Peyer's patch (tissue), 4 donors: Measurements from ENCODE around the gene TUBA1A. TPM values are rescaled to one million over a fixed set of nuclear protein-coding genes. Genes with fewer than 3 reads are reported as not detected.

Source experiments
- DNase-seq, 3 donors: peaks; one replicate each; pipeline ENCODE4 v3.0.0-alpha.2; 2017 to 2019
- H3K27ac ChIP-seq, 4 donors: fragments of 200-600 bp; sonication (generic); one replicate each; pipeline ENCODE4 v1.5.1; 2016 to 2019
- H3K27me3 ChIP-seq, 2 donors: fragments of 200-600 bp; sonication (generic); one replicate each; pipeline ENCODE4 v1.5.1; 2019
- H3K36me3 ChIP-seq, 3 donors: fragments of 200-600 bp; sonication (generic); one replicate each; pipeline ENCODE4 v1.5.1; 2016 to 2019
- H3K4me1 ChIP-seq, 4 donors: fragments of 200-600 bp; sonication (generic); one replicate each; pipeline ENCODE4 v1.5.1; 2016 to 2019
- H3K4me3 ChIP-seq, 4 donors: fragments of 200-600 bp; sonication (generic); 1 replicate in 3 of 4; 2 replicates in 1 of 4; pipeline ENCODE4 v1.5.1; 2016 to 2019; ENCODE audit warnings: mild to moderate bottlenecking in 1 of 4
- H3K9me3 ChIP-seq, 4 donors: fragments of 200-600 bp; sonication (generic); one replicate each; pipeline ENCODE4 v1.5.1; 2016 to 2019; ENCODE audit warnings: mild to moderate bottlenecking in 1 of 4
- POLR2A ChIP-seq, 2 donors: fragments of 450-650 bp; IDR thresholded peaks; one replicate each; pipeline ENCODE4 v1.5.1; 2017; ENCODE audit warnings: antibody characterized with exemption in 2 of 2, mild to moderate bottlenecking in 2 of 2, moderate library complexity in 2 of 2
- total RNA-seq, 4 donors: library from RNA; depleted of rRNA; stranded (reverse); fragments of >200 nt; gene quantifications; one replicate each; pipeline ENCODE4 v1.1.0, GENCODE V29; 2016
- TF ChIP-seq, protein P1 (sequence below), 6 experiments: fragments of 450-650 bp in 4 of 6; fragments of 200-600 bp in 2 of 6; sonication (generic) in 1 of 6; IDR thresholded peaks; one replicate each; pipeline ENCODE4 v1.5.1; 2017 to 2019; ENCODE audit warnings: antibody characterized with exemption in 6 of 6, mild to moderate bottlenecking in 3 of 6, moderate library complexity in 1 of 6

The TUBA1A gene
- total RNA-seq, 4 donors from 2014 or later, result 16.5 to 50.3 (median 37.0) TPM

DNA sequence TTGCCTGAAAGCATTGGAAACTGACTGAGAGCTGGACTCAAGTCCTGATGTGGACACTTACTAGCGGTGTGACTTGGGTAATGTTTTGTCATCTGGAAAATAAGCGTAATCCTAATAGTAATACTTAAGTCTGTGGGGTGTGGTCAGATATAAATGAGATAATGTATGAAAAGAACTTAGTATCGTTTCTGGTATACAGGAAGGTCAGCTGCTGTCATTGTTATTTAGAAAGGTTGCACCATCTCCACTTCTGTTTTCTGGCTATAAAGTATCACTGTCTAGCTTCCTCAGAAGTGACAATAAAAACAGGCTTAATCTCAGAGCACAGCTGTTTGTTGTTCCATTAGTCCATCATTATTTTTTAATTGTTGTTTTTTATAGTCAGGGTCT is 41.9 kb upstream of the TUBA1A start:
- Histone ChIP-seq H3K9me3 (no peaks in the 10 kb centered on the region), H3K27ac (no peak overlapping the region), H3K27me3 (no peaks in the 10 kb centered on the region), H3K4me3 (no peak overlapping the region), H3K4me1 (peaks cover 0 to 22% (median 3%) of the 10 kb centered on the region in 4 donors), H3K36me3 (no peaks in the 10 kb centered on the region)
- no peak for TF ChIP-seq POLR2A (IDR thresholded peaks at IDR 0.05)
- no peak for DNase-seq

DNA sequence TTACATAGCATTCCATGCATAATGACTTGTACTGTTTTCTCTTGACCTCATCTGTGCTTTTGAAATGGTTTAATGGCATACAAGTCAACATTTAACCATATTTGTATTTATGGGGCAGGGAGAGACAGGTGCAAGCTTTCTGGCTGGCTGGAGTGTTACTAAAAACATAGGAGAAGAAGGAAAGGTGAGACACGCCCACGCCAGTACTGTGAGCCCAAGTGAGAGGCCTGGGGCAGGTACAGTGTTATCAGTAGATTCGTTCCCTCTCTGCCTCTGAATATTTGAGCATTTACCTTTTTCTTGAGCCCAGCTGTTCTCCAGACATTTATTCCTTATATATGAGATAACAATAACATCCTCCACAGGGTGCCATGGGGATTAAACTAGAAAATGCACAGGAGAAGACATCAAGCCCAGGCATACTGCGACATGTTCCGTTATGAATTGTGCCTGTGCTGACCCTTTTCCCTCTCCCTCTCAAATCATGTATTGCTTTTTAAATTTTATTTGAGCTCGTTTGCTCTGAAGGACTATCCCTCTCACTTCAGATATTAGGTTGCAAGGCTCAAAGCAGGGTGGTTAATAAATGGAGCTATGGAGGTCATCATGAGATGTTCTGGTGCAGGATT is 41.4 kb upstream of the TUBA1A start:
- Histone ChIP-seq H3K27me3 (no peaks in the 10 kb centered on the region), H3K4me3 (no peak overlapping the region), H3K9me3 (no peaks in the 10 kb centered on the region), H3K27ac (no peak overlapping the region), H3K36me3 (no peaks in the 10 kb centered on the region), H3K4me1 (peaks cover 0 to 22% (median 3%) of the 10 kb centered on the region in 4 donors)
- no peak for TF ChIP-seq POLR2A (IDR thresholded peaks at IDR 0.05)
- TF ChIP-seq, protein P1, sequence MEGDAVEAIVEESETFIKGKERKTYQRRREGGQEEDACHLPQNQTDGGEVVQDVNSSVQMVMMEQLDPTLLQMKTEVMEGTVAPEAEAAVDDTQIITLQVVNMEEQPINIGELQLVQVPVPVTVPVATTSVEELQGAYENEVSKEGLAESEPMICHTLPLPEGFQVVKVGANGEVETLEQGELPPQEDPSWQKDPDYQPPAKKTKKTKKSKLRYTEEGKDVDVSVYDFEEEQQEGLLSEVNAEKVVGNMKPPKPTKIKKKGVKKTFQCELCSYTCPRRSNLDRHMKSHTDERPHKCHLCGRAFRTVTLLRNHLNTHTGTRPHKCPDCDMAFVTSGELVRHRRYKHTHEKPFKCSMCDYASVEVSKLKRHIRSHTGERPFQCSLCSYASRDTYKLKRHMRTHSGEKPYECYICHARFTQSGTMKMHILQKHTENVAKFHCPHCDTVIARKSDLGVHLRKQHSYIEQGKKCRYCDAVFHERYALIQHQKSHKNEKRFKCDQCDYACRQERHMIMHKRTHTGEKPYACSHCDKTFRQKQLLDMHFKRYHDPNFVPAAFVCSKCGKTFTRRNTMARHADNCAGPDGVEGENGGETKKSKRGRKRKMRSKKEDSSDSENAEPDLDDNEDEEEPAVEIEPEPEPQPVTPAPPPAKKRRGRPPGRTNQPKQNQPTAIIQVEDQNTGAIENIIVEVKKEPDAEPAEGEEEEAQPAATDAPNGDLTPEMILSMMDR (IDR thresholded peaks at IDR 0.05), result no peak
- DNase-seq, result no peak

DNA sequence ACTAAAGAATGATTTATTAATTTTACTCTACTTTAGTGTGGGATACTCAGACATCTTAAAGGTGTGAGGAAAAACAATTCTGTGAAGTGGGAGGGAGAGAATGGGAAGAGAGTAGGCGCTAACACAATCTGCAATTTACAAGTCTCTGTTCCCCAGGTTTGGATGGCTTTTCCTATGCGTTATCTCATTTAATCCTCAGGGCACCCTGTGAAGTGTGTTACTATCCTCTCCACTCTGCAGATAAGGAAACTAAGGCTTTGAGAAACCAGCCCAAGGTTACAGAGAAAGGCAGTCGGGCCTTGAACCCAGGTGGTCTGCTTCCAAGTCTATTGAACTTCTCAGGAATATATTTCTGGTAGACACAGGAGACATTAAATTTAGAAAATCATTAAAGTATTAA is 39.8 kb upstream of the TUBA1A start:
- no peak for TF ChIP-seq POLR2A (IDR thresholded peaks at IDR 0.05)
- no peaks in the 10 kb centered on the region for H3K27me3 ChIP-seq
- no peak for DNase-seq

DNA sequence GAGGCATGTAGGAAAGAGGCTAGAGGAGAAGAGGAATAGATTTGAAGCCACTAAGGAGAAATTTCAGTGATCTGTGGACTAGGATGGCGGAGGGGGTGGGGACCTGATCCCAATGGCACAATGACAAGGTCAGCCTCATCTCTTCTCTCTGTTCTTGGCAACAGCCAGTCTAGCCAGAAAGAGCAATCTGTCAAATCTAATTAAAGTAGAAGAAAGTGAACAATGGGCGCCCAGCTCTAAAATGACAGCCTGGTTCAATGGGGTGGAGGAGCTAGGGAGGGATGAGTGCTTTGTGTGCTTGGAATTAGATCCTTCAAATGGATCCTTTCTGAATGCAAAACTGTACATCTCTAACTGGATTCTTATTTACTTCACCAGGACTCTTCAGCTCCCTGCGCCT is 38.8 kb upstream of the TUBA1A start:
- H3K36me3 ChIP-seq, result no peaks in the 10 kb centered on the region
- TF ChIP-seq, protein P1 (IDR thresholded peaks at IDR 0.05), result no peak
- TF ChIP-seq POLR2A (IDR thresholded peaks at IDR 0.05), result no peak
- peaks cover 0 to 10% (median 0%) of the 10 kb centered on the region in 4 donors for H3K4me1 ChIP-seq
- no peak for DNase-seq
- H3K27ac ChIP-seq, result no peak overlapping the region
- H3K27me3 ChIP-seq, result no peaks in the 10 kb centered on the region
- H3K4me3 ChIP-seq, result no peak overlapping the region
- H3K9me3 ChIP-seq, result no peaks in the 10 kb centered on the region

More for the DNA sequence above, 39.8 kb upstream of the TUBA1A start:
- Histone ChIP-seq H3K36me3 (no peaks in the 10 kb centered on the region), H3K27ac (no peak overlapping the region), H3K9me3 (no peaks in the 10 kb centered on the region), H3K4me3 (no peak overlapping the region), H3K4me1 (peaks cover 0 to 18% (median 0%) of the 10 kb centered on the region in 4 donors)

DNA sequence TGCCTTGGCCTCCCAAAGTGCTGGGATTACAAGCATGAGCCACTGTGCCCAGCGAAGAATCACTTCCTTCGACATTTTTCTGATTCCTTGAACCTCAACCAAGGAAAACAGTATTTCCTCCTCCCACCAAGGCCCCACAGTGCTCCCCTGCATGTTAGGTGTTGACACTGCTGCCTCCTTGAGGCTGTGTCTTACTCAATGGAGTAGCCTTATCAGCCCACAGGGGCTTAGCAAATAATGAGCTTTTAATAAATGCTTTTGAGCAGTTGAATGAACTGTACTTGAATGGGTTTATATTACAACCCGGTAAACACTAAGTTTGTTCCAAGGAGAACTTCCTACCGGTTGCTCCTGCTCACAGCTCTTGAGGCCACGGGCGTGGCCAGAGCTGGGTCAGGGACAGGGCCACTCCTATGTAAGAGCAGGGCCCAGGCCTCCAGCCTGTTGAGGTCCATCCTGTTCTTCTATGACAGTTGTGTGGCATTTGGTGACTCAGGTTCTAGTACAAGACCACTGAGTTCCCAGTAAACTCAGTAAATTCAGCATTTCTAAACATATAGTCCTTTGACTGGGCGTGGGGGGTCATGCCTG is 36.8 kb upstream of the TUBA1A start:
- Histone ChIP-seq H3K4me1 (no peaks in the 10 kb centered on the region), H3K36me3 (no peaks in the 10 kb centered on the region), H3K9me3 (no peaks in the 10 kb centered on the region), H3K27ac (no peak overlapping the region), H3K4me3 (no peak overlapping the region), H3K27me3 (no peaks in the 10 kb centered on the region)
- DNase-seq, result peak in 1 of 3 donors; percentile 34
- TF ChIP-seq, protein P1 (IDR thresholded peaks at IDR 0.05), result peak in 3 of 6 experiments; percentile 3 to 11 (median 4)
- no peak for TF ChIP-seq POLR2A (IDR thresholded peaks at IDR 0.05)

DNA sequence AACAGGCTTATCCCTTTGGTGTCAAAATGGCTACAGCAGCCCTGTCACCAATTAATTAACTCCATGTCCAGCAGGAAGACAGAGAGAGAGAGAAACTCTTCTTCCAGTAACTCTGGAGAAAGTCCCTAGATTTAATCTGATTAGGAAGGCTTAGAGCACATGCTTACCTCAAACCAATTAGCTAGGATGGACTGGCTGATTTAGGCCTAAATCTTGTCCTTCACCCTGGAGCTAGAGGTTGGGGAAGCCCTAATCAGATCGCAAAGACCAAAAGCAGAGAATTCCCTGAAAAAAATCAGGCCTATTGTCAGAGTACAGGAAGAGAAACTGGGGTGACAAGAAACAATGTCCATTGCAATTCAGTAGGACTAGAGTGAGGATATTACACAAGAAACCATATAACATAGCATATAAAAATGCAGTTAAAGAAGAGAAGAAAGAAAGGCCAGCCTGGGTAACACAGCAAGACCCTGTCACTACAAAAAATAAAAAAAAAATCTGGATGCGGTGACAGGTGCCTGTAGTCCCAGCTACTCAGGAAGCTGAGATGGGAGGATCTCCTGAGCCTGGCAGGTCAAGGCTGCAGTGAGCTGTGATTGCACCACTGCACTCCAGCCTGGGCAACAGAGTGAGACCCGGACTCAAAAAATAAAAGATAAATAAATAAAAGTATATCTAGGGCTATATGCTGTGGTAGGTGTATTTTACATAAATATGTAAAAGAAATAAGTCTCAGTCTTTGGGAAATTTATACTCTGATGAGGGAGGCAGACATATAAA is 34.9 kb upstream of the TUBA1A start:
- H3K9me3 ChIP-seq, result no peaks in the 10 kb centered on the region
- DNase-seq, result peak in 1 of 3 donors; percentile 10
- no peak for TF ChIP-seq POLR2A (IDR thresholded peaks at IDR 0.05)
- TF ChIP-seq, protein P1 (IDR thresholded peaks at IDR 0.05), result no peak
- no peaks in the 10 kb centered on the region for H3K27me3 ChIP-seq
- no peaks in the 10 kb centered on the region for H3K36me3 ChIP-seq
- H3K27ac ChIP-seq, result peak overlapping the region in 1 of 4 donors; percentile 80
- H3K4me1 ChIP-seq, result no peaks in the 10 kb centered on the region
- no peak overlapping the region for H3K4me3 ChIP-seq
